Neuron (in vitro differentiated cells): ENCODE results near the gene GRIP1.

ENCODE experiments used
- H2AFZ ChIP-seq: one replicate; pipeline ENCODE4 v1.6.1; 2013; ENCODE audit warnings: low read depth, mild to moderate bottlenecking, inconsistent platforms, low read length, moderate library complexity
- H3K27me3 ChIP-seq: one replicate; pipeline ENCODE4 v1.6.1; 2013; ENCODE audit warnings: low read length; ENCODE audit not compliant: insufficient read depth
- H3K36me3 ChIP-seq: one replicate; pipeline ENCODE4 v1.6.1; 2013; ENCODE audit warnings: low read length; ENCODE audit not compliant: insufficient read depth
- H3K4me1 ChIP-seq: one replicate; pipeline ENCODE4 v1.6.1; 2013; ENCODE audit warnings: low read length; ENCODE audit not compliant: insufficient read depth
- H3K4me3 ChIP-seq: 2 replicates; pipeline ENCODE4 v1.5.1; 2013; ENCODE audit warnings: mild to moderate bottlenecking, low read length, moderate library complexity
- H3K9me3 ChIP-seq: one replicate; pipeline ENCODE4 v1.6.1; 2013; ENCODE audit warnings: low read length

GRIP1 gene

DNA sequence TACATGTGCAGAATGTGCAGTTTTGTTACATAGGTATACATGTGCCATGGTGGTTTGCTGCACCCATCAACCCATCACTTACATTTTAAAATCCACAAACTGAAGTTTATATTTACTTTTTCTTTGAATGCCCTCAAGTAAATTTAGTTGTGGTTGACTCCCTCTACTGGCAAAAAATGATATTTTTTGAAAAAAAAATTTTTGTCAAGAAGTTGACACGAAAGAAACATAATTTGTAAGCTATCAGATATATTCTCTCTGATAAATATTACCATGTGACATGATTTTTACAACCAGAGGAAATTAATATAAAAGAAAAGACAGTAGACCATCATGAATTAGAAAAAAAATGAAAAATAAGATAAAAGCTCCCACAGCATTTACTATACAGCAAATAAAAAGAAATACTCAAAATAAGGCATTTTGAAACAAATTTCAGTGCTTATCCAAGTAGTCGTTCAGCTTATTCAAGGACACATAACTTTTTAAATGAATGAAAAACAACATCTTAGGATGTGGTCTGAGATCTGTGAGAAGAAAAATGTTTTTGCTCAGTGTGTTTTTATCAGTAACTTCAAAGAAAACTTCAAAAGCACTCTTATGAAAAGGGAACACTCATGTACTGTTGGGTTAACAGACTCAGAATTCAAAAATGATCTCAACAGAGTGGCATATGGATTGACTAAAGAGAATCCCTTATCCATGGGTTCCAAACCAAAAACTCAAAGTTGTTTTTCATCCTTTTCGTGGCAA, 30.0 kb upstream of the GRIP1 start:
- H2AFZ ChIP-seq: no peak overlapping the region
- no peaks in the 10 kb centered on the region for H3K9me3 ChIP-seq
- H3K4me1 ChIP-seq: no peaks in the 10 kb centered on the region
- H3K4me3 ChIP-seq: no peak overlapping the region
- no peaks in the 10 kb centered on the region for H3K36me3 ChIP-seq
- H3K27me3 ChIP-seq: no peaks in the 10 kb centered on the region

- no peaks in the 10 kb centered on the region for H3K27me3 ChIP-seq
- H3K4me1 ChIP-seq: no peaks in the 10 kb centered on the region
- no peak overlapping the region for H3K4me3 ChIP-seq
- H2AFZ ChIP-seq: no peak overlapping the region
- no peaks in the 10 kb centered on the region for H3K36me3 ChIP-seq
- H3K9me3 ChIP-seq: no peaks in the 10 kb centered on the region
These were observed 28.3 kb upstream of the GRIP1 start for GRCh38 chr12:66707002-66707697.

- H3K9me3 ChIP-seq: no peaks in the 10 kb centered on the region
- no peaks in the 10 kb centered on the region for H3K4me1 ChIP-seq
- no peaks in the 10 kb centered on the region for H3K27me3 ChIP-seq
- H3K36me3 ChIP-seq: no peaks in the 10 kb centered on the region
- H3K4me3 ChIP-seq: no peak overlapping the region
- H2AFZ ChIP-seq: no peak overlapping the region
These were observed 21.0 kb upstream of the GRIP1 start for GRCh38 chr12:66699738-66700482.

- H2AFZ ChIP-seq: no peak overlapping the region
- H3K27me3 ChIP-seq: no peaks in the 10 kb centered on the region
- H3K36me3 ChIP-seq: no peaks in the 10 kb centered on the region
- H3K4me3 ChIP-seq: no peak overlapping the region
- no peaks in the 10 kb centered on the region for H3K4me1 ChIP-seq
- H3K9me3 ChIP-seq: no peaks in the 10 kb centered on the region
These were observed 19.7 kb upstream of the GRIP1 start for GRCh38 chr12:66698558-66698957.

GRCh38 chr12:66697404-66697803, 18.5 kb upstream of the GRIP1 start:
- Histone ChIP-seq H3K9me3 (no peaks in the 10 kb centered on the region), H3K4me3 (no peak overlapping the region), H3K27me3 (no peaks in the 10 kb centered on the region), H2AFZ (no peak overlapping the region), H3K36me3 (no peaks in the 10 kb centered on the region), H3K4me1 (no peaks in the 10 kb centered on the region)

- no peaks in the 10 kb centered on the region for H3K4me1 ChIP-seq
- H2AFZ ChIP-seq: no peak overlapping the region
- H3K27me3 ChIP-seq: no peaks in the 10 kb centered on the region
- H3K4me3 ChIP-seq: no peak overlapping the region
- H3K36me3 ChIP-seq: no peaks in the 10 kb centered on the region
- no peaks in the 10 kb centered on the region for H3K9me3 ChIP-seq
These were observed 16.1 kb upstream of the GRIP1 start for GRCh38 chr12:66694666-66695613.

- no peaks in the 10 kb centered on the region for H3K9me3 ChIP-seq
- no peaks in the 10 kb centered on the region for H3K4me1 ChIP-seq
- H3K27me3 ChIP-seq: no peaks in the 10 kb centered on the region
- H3K4me3 ChIP-seq: no peak overlapping the region
- no peak overlapping the region for H2AFZ ChIP-seq
- H3K36me3 ChIP-seq: no peaks in the 10 kb centered on the region
These were observed 15.1 kb upstream of the GRIP1 start for GRCh38 chr12:66693901-66694513.

GRCh38 chr12:66692986-66693385, 14.1 kb upstream of the GRIP1 start:
- Histone ChIP-seq H3K27me3 (no peaks in the 10 kb centered on the region), H2AFZ (no peak overlapping the region), H3K9me3 (no peaks in the 10 kb centered on the region), H3K36me3 (no peaks in the 10 kb centered on the region), H3K4me1 (no peaks in the 10 kb centered on the region), H3K4me3 (no peak overlapping the region)

DNA sequence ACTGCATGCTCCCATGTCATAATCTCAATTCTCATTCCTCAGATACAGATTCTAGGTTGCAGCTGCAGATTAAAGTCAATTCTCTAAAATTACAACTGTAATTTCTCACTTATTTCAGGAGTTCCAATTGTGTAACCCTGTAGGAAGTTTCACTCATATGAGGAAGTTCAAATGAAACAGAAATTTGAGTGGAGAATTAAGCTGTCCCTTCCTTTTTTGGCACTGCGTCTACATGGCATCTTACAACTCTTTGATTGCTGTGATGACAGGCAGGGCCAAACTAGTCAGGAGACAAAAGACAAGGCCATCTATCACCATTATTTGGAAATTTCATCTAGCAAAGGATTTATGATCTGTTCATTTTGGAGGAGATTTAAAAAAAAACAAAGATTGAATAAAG, 13.3 kb upstream of the GRIP1 start:
- Histone ChIP-seq H3K4me1 (no peaks in the 10 kb centered on the region), H3K9me3 (no peaks in the 10 kb centered on the region), H2AFZ (no peak overlapping the region), H3K36me3 (no peaks in the 10 kb centered on the region), H3K27me3 (no peaks in the 10 kb centered on the region), H3K4me3 (no peak overlapping the region)

DNA sequence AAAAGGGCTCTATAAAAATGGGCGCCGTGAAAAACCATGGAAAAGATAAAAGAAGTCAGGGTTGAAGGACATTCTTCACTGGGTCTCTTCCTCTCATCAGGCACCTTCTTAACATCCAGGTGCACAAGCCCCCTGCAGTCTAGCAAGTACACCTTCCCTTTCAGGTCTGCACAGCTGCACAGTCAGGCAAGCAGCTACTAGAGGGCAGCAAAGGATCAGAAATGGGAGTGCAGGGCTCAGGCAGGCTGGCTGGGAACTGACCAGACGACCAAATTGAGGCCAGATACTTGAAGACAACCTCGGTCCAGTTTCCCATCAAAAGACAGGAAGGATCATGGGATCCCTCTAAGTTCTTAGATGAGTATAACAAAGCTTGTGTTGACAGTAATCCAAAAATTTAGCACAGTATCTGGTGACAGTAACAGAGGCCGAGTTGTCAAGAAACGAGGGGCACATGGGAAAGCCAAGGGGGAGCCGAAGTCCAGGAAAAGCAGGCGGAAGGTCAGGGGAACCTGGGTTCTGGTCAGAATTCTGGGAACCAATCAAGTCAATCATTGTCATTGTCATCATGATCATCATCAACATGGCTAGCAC, 10.1 kb upstream of the GRIP1 start:
- Histone ChIP-seq H3K4me1 (no peaks in the 10 kb centered on the region), H2AFZ (no peak overlapping the region), H3K27me3 (no peaks in the 10 kb centered on the region), H3K4me3 (no peak overlapping the region), H3K36me3 (no peaks in the 10 kb centered on the region), H3K9me3 (no peaks in the 10 kb centered on the region)

GRCh38 chr12:66684222-66684621, 5.3 kb upstream of the GRIP1 start:
- Histone ChIP-seq H3K4me3 (no peak overlapping the region), H3K4me1 (peaks cover 7% of the 10 kb centered on the region), H2AFZ (no peak overlapping the region), H3K27me3 (no peaks in the 10 kb centered on the region), H3K36me3 (no peaks in the 10 kb centered on the region), H3K9me3 (no peaks in the 10 kb centered on the region)

GRCh38 chr12:66683822-66684221, 4.9 kb upstream of the GRIP1 start:
- no peak overlapping the region for H3K4me3 ChIP-seq
- no peaks in the 10 kb centered on the region for H3K36me3 ChIP-seq

More at GRCh38 chr12:66683822-66684221, 4.9 kb upstream of the GRIP1 start:
- no peak overlapping the region for H2AFZ ChIP-seq
- no peaks in the 10 kb centered on the region for H3K27me3 ChIP-seq
- H3K4me1 ChIP-seq: peaks cover 9% of the 10 kb centered on the region
- no peaks in the 10 kb centered on the region for H3K9me3 ChIP-seq
